ENCODE measurements around the gene VPS45. TPM values are rescaled to one million over a fixed set of nuclear protein-coding genes. Genes with fewer than 3 reads are reported as not detected.

VPS45 gene
- total and polyA plus RNA-seq, 2 of the 13 experiments (the other 11 are each of a cell fraction or from before 2014, with no cell fraction given), result 15.2 to 25.2 TPM

DNA sequence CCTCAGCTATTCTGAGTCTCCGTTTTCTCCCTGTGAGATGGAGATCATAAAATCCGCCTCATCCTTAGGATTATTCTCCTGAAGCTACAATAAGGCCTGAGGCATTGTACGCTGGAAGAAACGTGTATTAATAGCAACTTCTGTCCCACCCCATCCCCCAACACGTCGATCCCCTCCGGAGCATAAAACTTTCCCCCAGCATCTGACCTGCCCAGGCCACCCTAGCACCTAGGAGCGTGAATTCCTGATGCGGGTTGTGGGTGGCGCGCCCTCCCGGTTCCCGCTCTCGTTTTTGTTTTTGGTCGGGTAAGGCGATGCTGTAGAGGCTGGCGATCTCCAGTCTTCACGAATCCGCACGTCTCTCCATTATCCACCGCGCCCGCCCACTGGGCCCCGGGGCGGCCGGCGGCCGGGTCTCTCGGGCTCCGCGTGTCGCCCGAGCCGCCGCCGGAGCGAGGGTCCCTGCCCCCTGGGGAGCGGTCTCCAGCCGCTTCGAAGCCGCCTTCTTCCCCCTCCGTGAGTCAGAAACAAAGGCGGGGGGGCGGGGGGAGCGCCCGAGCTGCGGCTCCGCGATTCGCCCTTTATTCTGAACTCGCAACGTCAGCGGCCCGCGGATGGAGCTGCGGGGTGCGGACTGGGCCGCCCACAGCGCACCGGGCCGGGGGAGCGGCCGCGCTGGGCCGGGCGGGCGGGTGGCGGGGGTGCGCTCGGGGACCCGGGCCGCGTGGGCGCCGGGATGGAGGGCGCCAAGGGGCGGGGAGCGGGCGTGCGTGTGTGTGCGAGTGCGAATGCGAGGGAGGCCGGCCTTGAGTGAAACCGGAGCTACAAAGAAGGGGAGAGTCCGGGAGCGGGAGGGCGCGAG is 81.9 kb downstream of the VPS45 start, which contains the start of gene PLEKHO1 (continued):
- TF ChIP-seq RAD21 (CRISPR knock-in tag; IDR thresholded peaks at IDR 0.05), result no peak
- no peak for TF ChIP-seq POLR2A (IDR thresholded peaks at IDR 0.05; ENCODE audit: insufficient read depth in 1 of 2, low read depth in 2 of 2, low read length in 2 of 2)
- no peak for TF ChIP-seq ZNF225 (CRISPR knock-in tag; IDR thresholded peaks at IDR 0.05)
- no peak for TF ChIP-seq ZNF563 (CRISPR knock-in tag; IDR thresholded peaks at IDR 0.05)
- no peak for TF ChIP-seq ZNF256 (CRISPR knock-in tag; conservative IDR thresholded peaks at IDR 0.05)
- TF ChIP-seq, protein P1, sequence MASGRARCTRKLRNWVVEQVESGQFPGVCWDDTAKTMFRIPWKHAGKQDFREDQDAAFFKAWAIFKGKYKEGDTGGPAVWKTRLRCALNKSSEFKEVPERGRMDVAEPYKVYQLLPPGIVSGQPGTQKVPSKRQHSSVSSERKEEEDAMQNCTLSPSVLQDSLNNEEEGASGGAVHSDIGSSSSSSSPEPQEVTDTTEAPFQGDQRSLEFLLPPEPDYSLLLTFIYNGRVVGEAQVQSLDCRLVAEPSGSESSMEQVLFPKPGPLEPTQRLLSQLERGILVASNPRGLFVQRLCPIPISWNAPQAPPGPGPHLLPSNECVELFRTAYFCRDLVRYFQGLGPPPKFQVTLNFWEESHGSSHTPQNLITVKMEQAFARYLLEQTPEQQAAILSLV (CRISPR knock-in tag; IDR thresholded peaks at IDR 0.05; ENCODE audit: borderline replicate concordance), result no peak
- TF ChIP-seq ZNF329 (CRISPR knock-in tag; IDR thresholded peaks at IDR 0.05; ENCODE audit: low read depth), result no peak
- TF ChIP-seq MED8 (CRISPR knock-in tag; IDR thresholded peaks at IDR 0.05; ENCODE audit: insufficient replicate concordance), result no peak
- no peak for TF ChIP-seq ATF1 (CRISPR knock-in tag; IDR thresholded peaks at IDR 0.05)
- TF ChIP-seq, protein P2, sequence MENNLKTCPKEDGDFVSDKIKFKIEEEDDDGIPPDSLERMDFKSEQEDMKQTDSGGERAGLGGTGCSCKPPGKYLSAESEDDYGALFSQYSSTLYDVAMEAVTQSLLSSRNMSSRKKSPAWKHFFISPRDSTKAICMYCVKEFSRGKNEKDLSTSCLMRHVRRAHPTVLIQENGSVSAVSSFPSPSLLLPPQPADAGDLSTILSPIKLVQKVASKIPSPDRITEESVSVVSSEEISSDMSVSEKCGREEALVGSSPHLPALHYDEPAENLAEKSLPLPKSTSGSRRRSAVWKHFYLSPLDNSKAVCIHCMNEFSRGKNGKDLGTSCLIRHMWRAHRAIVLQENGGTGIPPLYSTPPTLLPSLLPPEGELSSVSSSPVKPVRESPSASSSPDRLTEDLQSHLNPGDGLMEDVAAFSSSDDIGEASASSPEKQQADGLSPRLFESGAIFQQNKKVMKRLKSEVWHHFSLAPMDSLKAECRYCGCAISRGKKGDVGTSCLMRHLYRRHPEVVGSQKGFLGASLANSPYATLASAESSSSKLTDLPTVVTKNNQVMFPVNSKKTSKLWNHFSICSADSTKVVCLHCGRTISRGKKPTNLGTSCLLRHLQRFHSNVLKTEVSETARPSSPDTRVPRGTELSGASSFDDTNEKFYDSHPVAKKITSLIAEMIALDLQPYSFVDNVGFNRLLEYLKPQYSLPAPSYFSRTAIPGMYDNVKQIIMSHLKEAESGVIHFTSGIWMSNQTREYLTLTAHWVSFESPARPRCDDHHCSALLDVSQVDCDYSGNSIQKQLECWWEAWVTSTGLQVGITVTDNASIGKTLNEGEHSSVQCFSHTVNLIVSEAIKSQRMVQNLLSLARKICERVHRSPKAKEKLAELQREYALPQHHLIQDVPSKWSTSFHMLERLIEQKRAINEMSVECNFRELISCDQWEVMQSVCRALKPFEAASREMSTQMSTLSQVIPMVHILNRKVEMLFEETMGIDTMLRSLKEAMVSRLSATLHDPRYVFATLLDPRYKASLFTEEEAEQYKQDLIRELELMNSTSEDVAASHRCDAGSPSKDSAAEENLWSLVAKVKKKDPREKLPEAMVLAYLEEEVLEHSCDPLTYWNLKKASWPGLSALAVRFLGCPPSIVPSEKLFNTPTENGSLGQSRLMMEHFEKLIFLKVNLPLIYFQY (CRISPR knock-in tag; IDR thresholded peaks at IDR 0.05; ENCODE audit: borderline replicate concordance), result peak; percentile 44; the same call in 1 of the 2 replicates
- TF ChIP-seq ETV6 (CRISPR knock-in tag; conservative IDR thresholded peaks at IDR 0.05), result no peak
- TF ChIP-seq, protein P3, sequence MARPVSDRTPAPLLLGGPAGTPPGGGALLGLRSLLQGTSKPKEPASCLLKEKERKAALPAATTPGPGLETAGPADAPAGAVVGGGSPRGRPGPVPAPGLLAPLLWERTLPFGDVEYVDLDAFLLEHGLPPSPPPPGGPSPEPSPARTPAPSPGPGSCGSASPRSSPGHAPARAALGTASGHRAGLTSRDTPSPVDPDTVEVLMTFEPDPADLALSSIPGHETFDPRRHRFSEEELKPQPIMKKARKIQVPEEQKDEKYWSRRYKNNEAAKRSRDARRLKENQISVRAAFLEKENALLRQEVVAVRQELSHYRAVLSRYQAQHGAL (CRISPR knock-in tag; IDR thresholded peaks at IDR 0.05; ENCODE audit: not compliant biosample characterization), result no peak
- TF ChIP-seq TP53 (CRISPR knock-in tag; conservative IDR thresholded peaks at IDR 0.05), result no peak
- TF ChIP-seq, protein P4, sequence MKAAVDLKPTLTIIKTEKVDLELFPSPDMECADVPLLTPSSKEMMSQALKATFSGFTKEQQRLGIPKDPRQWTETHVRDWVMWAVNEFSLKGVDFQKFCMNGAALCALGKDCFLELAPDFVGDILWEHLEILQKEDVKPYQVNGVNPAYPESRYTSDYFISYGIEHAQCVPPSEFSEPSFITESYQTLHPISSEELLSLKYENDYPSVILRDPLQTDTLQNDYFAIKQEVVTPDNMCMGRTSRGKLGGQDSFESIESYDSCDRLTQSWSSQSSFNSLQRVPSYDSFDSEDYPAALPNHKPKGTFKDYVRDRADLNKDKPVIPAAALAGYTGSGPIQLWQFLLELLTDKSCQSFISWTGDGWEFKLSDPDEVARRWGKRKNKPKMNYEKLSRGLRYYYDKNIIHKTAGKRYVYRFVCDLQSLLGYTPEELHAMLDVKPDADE (CRISPR knock-in tag; IDR thresholded peaks at IDR 0.05), result no peak
- TF ChIP-seq, protein P5, sequence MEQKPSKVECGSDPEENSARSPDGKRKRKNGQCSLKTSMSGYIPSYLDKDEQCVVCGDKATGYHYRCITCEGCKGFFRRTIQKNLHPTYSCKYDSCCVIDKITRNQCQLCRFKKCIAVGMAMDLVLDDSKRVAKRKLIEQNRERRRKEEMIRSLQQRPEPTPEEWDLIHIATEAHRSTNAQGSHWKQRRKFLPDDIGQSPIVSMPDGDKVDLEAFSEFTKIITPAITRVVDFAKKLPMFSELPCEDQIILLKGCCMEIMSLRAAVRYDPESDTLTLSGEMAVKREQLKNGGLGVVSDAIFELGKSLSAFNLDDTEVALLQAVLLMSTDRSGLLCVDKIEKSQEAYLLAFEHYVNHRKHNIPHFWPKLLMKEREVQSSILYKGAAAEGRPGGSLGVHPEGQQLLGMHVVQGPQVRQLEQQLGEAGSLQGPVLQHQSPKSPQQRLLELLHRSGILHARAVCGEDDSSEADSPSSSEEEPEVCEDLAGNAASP (CRISPR knock-in tag; IDR thresholded peaks at IDR 0.05; ENCODE audit: borderline replicate concordance), result no peak
- TF ChIP-seq KAT2B (IDR thresholded peaks at IDR 0.05; ENCODE audit: borderline replicate concordance, low read depth, low read length), result no peak
- no peak for TF ChIP-seq RCOR2 (CRISPR knock-in tag; IDR thresholded peaks at IDR 0.05)
- no peak for TF ChIP-seq HNRNPK (IDR thresholded peaks at IDR 0.05; ENCODE audit: low read depth, low read length, poor library complexity, severe bottlenecking)
- TF ChIP-seq, protein P6, sequence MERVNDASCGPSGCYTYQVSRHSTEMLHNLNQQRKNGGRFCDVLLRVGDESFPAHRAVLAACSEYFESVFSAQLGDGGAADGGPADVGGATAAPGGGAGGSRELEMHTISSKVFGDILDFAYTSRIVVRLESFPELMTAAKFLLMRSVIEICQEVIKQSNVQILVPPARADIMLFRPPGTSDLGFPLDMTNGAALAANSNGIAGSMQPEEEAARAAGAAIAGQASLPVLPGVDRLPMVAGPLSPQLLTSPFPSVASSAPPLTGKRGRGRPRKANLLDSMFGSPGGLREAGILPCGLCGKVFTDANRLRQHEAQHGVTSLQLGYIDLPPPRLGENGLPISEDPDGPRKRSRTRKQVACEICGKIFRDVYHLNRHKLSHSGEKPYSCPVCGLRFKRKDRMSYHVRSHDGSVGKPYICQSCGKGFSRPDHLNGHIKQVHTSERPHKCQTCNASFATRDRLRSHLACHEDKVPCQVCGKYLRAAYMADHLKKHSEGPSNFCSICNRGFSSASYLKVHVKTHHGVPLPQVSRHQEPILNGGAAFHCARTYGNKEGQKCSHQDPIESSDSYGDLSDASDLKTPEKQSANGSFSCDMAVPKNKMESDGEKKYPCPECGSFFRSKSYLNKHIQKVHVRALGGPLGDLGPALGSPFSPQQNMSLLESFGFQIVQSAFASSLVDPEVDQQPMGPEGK (CRISPR knock-in tag; IDR thresholded peaks at IDR 0.05), result peak; percentile 89

All from HepG2 (cell line).